Neural cell (in vitro differentiated cells): ENCODE data around the gene ADGRD2. TPM values are rescaled to one million over a fixed set of nuclear protein-coding genes. Genes with fewer than 3 reads are reported as not detected.

Experiments used
- H2AFZ ChIP-seq: fragments of 200-600, 300-800 bp; sonication (generic), shearing (Covaris generic); 2 replicates; pipeline ENCODE4 v1.6.0; 2014; ENCODE audit warnings: low read depth, mild to moderate bottlenecking, antibody characterized with exemption, low read length, moderate library complexity
- H3F3A ChIP-seq: fragments of 200-600 bp; shearing (Covaris generic); 2 replicates; pipeline ENCODE4 v1.6.1; 2016; ENCODE audit warnings: mild to moderate bottlenecking, moderate library complexity, mixed read lengths, antibody characterized with exemption, low read length; ENCODE audit not compliant: insufficient read depth, poor library complexity, severe bottlenecking
- H3K27ac ChIP-seq: fragments of 200-600, 300-800 bp; sonication (generic), shearing (Covaris generic); 2 replicates; pipeline ENCODE4 v1.5.1; 2014; ENCODE audit warnings: mild to moderate bottlenecking, low read length, moderate library complexity
- H3K27me3 ChIP-seq: fragments of 300-800, 200-600 bp; sonication (generic), shearing (Covaris generic); 2 replicates; pipeline ENCODE4 v1.6.0; 2014; ENCODE audit warnings: mild to moderate bottlenecking, low read depth, low read length, moderate library complexity; ENCODE audit not compliant: insufficient read depth
- H3K36me3 ChIP-seq: fragments of 300-800, 200-600 bp; sonication (generic), shearing (Covaris generic); 2 replicates; pipeline ENCODE4 v1.5.1; 2014; ENCODE audit warnings: mild to moderate bottlenecking, antibody characterized with exemption, low read length, moderate library complexity; ENCODE audit not compliant: insufficient read depth
- H3K4me2 ChIP-seq: fragments of 300-800, 200-600 bp; sonication (generic), shearing (Covaris generic); 2 replicates; pipeline ENCODE4 v1.6.0; 2014; ENCODE audit warnings: mild to moderate bottlenecking, low read length
- H3K4me3 ChIP-seq: fragments of 300-800, 200-600 bp; sonication (generic), shearing (Covaris generic); 2 replicates; pipeline ENCODE4 v1.5.1; 2014; ENCODE audit warnings: mild to moderate bottlenecking, low read length, moderate library complexity
- H3K79me2 ChIP-seq: fragments of 200-600 bp; shearing (Covaris generic); replicated peaks from 2 replicates; pipeline ENCODE4 v1.6.0; 2014; ENCODE audit warnings: mild to moderate bottlenecking, low read length, moderate library complexity; ENCODE audit not compliant: insufficient read depth
- H3K9ac ChIP-seq: fragments of 300-800, 200-600 bp; sonication (generic), shearing (Covaris generic); 2 replicates; pipeline ENCODE4 v1.6.1; 2016; ENCODE audit warnings: mild to moderate bottlenecking, low read length, mixed read lengths
- H3K9me2 ChIP-seq: fragments of 200-600 bp; shearing (Covaris generic); 2 replicates; pipeline ENCODE4 v1.6.1; 2016; ENCODE audit warnings: mild to moderate bottlenecking, low read length, mixed read lengths; ENCODE audit not compliant: insufficient read depth
- H3K9me3 ChIP-seq: fragments of 200-600, 300-800 bp; sonication (generic), shearing (Covaris generic); 2 replicates; pipeline ENCODE4 v1.6.1; 2016; ENCODE audit warnings: mild to moderate bottlenecking, mixed run types, low read length, moderate library complexity, mixed read lengths
- H4K20me1 ChIP-seq: fragments of 200-600 bp; shearing (Covaris generic); 2 replicates; pipeline ENCODE4 v1.6.1; 2016; ENCODE audit warnings: mild to moderate bottlenecking, mixed run types; ENCODE audit not compliant: insufficient read depth
- CTCF ChIP-seq: fragments of 450-650 bp; IDR thresholded peaks from 2 replicates; pipeline ENCODE4 v1.5.1; 2014; ENCODE audit warnings: antibody characterized with exemption, mild to moderate bottlenecking, moderate library complexity; ENCODE audit not compliant: poor library complexity, severe bottlenecking
- EP300 ChIP-seq: fragments of 450-650 bp; conservative IDR thresholded peaks from 2 replicates; pipeline ENCODE4 v1.6.1; 2014; ENCODE audit warnings: antibody characterized with exemption, mild to moderate bottlenecking, moderate library complexity; ENCODE audit not compliant: poor library complexity, severe bottlenecking
- EZH2 ChIP-seq: fragments of 200-600, 300-800 bp; shearing (Covaris generic), sonication (generic); IDR thresholded peaks from 2 replicates; pipeline ENCODE4 v1.6.1; 2014; ENCODE audit warnings: antibody characterized with exemption, low read length, borderline replicate concordance, mild to moderate bottlenecking; ENCODE audit not compliant: insufficient read depth, poor library complexity, severe bottlenecking
- MXI1 ChIP-seq: fragments of 450-650 bp; conservative IDR thresholded peaks from 2 replicates; pipeline ENCODE4 v1.6.1; 2014; ENCODE audit warnings: antibody characterized with exemption, mild to moderate bottlenecking; ENCODE audit not compliant: poor library complexity, severe bottlenecking
- POLR2AphosphoS5 ChIP-seq: IDR thresholded peaks from 2 replicates; pipeline ENCODE4 v1.6.1; 2012
- RAD21 ChIP-seq: fragments of 450-650 bp; conservative IDR thresholded peaks from 2 replicates; pipeline ENCODE4 v1.6.1; 2014; ENCODE audit warnings: antibody characterized with exemption, mild to moderate bottlenecking, moderate library complexity
- SMC3 ChIP-seq: fragments of 450-650 bp; conservative IDR thresholded peaks from 2 replicates; pipeline ENCODE4 v1.6.1; 2014; ENCODE audit warnings: antibody characterized with exemption, mild to moderate bottlenecking, moderate library complexity; ENCODE audit not compliant: poor library complexity
- TAF1 ChIP-seq: IDR thresholded peaks from 2 replicates; pipeline ENCODE4 v1.6.1; 2012; ENCODE audit warnings: low read depth
- polyA plus RNA-seq: library from polyadenylated mRNA; depleted of rRNA; stranded (reverse); fragments of >200 nt; gene quantifications from 2 replicates; pipeline ENCODE4 v1.2.3, GENCODE V29; 2014
- TF ChIP-seq, protein P1 (sequence below): IDR thresholded peaks from 2 replicates; pipeline ENCODE4 v1.6.1; 2012; ENCODE audit warnings: borderline replicate concordance

The ADGRD2 gene
- polyA plus RNA-seq, 1 donor from 2014 or later = not detected

- no peaks in the 10 kb centered on the region for H3K9me2 ChIP-seq
- H3K4me3 ChIP-seq = no peak overlapping the region
- H4K20me1 ChIP-seq = no peaks in the 10 kb centered on the region
- H2AFZ ChIP-seq = no peak overlapping the region
- no peaks in the 10 kb centered on the region for H3F3A ChIP-seq
- H3K27me3 ChIP-seq = no peaks in the 10 kb centered on the region
- no peaks in the 10 kb centered on the region for H3K36me3 ChIP-seq
- no peak overlapping the region for H3K4me2 ChIP-seq
- TF ChIP-seq SMC3 (no peak), MXI1 (no peak), CTCF (no peak), POLR2AphosphoS5 (no peak), EZH2 (no peak), EP300 (no peak), TAF1 (no peak), RAD21 (no peak)
- TF ChIP-seq, protein P1, sequence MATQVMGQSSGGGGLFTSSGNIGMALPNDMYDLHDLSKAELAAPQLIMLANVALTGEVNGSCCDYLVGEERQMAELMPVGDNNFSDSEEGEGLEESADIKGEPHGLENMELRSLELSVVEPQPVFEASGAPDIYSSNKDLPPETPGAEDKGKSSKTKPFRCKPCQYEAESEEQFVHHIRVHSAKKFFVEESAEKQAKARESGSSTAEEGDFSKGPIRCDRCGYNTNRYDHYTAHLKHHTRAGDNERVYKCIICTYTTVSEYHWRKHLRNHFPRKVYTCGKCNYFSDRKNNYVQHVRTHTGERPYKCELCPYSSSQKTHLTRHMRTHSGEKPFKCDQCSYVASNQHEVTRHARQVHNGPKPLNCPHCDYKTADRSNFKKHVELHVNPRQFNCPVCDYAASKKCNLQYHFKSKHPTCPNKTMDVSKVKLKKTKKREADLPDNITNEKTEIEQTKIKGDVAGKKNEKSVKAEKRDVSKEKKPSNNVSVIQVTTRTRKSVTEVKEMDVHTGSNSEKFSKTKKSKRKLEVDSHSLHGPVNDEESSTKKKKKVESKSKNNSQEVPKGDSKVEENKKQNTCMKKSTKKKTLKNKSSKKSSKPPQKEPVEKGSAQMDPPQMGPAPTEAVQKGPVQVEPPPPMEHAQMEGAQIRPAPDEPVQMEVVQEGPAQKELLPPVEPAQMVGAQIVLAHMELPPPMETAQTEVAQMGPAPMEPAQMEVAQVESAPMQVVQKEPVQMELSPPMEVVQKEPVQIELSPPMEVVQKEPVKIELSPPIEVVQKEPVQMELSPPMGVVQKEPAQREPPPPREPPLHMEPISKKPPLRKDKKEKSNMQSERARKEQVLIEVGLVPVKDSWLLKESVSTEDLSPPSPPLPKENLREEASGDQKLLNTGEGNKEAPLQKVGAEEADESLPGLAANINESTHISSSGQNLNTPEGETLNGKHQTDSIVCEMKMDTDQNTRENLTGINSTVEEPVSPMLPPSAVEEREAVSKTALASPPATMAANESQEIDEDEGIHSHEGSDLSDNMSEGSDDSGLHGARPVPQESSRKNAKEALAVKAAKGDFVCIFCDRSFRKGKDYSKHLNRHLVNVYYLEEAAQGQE = no peak
- no peak overlapping the region for H3K27ac ChIP-seq
- no peaks in the 10 kb centered on the region for H3K9me3 ChIP-seq
- H3K9ac ChIP-seq = no peak overlapping the region
- no peaks in the 10 kb centered on the region for H3K79me2 ChIP-seq
Measured at GRCh38 chr9:124457079-124457886, 7.0 kb downstream of the ADGRD2 start.

- no peak overlapping the region for H3K4me2 ChIP-seq
- no peaks in the 10 kb centered on the region for H3K27me3 ChIP-seq
- no peak overlapping the region for H3K27ac ChIP-seq
- no peak overlapping the region for H2AFZ ChIP-seq
- H3K79me2 ChIP-seq = no peaks in the 10 kb centered on the region
- H4K20me1 ChIP-seq = no peaks in the 10 kb centered on the region
- no peaks in the 10 kb centered on the region for H3K9me3 ChIP-seq
- no peak for TF ChIP-seq EZH2
- no peak for TF ChIP-seq CTCF
- no peak for TF ChIP-seq EP300
- TF ChIP-seq MXI1 = no peak
- TF ChIP-seq TAF1 = no peak
- TF ChIP-seq RAD21 = no peak
- TF ChIP-seq, protein P1 = no peak
- no peak for TF ChIP-seq POLR2AphosphoS5
- TF ChIP-seq SMC3 = no peak
- H3K9me2 ChIP-seq = no peaks in the 10 kb centered on the region
- H3K9ac ChIP-seq = no peak overlapping the region
- no peak overlapping the region for H3K4me3 ChIP-seq
- H3K36me3 ChIP-seq = no peaks in the 10 kb centered on the region
- no peaks in the 10 kb centered on the region for H3F3A ChIP-seq
Measured at GRCh38 chr9:124457887-124458431, 7.7 kb downstream of the ADGRD2 start.
